Measurements from ENCODE around the gene NMNAT3. TPM values are rescaled to one million over a fixed set of nuclear protein-coding genes. Genes with fewer than 3 reads are reported as not detected.

The NMNAT3 gene
- total and polyA plus RNA-seq, 4 donors, result 1.9 to 19.7 (median 2.9) TPM

DNA sequence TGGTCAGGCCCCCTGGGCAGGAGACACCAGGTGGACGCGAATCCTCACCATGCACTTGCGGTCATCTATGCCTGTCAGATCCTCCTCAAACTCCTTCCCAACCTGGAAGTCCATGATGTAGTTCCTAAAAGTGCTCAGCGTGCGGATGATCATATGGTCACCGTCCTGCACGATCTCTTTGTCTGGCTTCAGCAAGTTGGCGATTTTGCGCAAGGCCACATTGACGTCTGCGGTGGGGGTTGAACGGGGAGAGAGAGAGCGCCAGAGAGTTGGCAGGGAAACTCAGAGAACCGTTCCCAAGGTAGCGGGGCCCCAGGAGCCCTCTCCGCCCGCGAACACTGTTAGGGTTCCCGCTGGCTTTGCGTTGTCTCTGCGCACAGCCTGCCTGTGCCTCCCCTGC is 139.0 kb downstream of the NMNAT3 start:
- Histone ChIP-seq H3K27me3 (ENCODE audit: control insufficient read depth in 4 of 4, insufficient read depth in 4 of 4, low read length in 3 of 4) (no peaks in the 10 kb centered on the region), H3K4me3 (ENCODE audit: low read depth in 1 of 3, low read length in 3 of 3) (peak overlapping the region; percentile 27 to 75 (median 56)), H3K9me3 (ENCODE audit: control insufficient read depth in 4 of 4, low read length in 3 of 4) (no peaks in the 10 kb centered on the region), H3K4me1 (ENCODE audit: control insufficient read depth in 4 of 4, insufficient read depth in 4 of 4, low read length in 3 of 4) (peaks cover 4 to 43% (median 28%) of the 10 kb centered on the region in 4 donors), H3K9ac (ENCODE audit: low read depth in 1 of 2, low read length in 2 of 2) (peak overlapping the region in 1 of 2 donors; percentile 38), H3K36me3 (ENCODE audit: control insufficient read depth in 4 of 4, insufficient read depth in 3 of 4, low read depth in 1 of 4, low read length in 3 of 4) (no peaks in the 10 kb centered on the region), H3K27ac (ENCODE audit: low read depth in 1 of 2, low read length in 2 of 2) (peak overlapping the region; percentile 77 to 79)
- 34% methylated on average over 21 of the region's 21 CpGs for WGBS
- TF ChIP-seq, protein P1, sequence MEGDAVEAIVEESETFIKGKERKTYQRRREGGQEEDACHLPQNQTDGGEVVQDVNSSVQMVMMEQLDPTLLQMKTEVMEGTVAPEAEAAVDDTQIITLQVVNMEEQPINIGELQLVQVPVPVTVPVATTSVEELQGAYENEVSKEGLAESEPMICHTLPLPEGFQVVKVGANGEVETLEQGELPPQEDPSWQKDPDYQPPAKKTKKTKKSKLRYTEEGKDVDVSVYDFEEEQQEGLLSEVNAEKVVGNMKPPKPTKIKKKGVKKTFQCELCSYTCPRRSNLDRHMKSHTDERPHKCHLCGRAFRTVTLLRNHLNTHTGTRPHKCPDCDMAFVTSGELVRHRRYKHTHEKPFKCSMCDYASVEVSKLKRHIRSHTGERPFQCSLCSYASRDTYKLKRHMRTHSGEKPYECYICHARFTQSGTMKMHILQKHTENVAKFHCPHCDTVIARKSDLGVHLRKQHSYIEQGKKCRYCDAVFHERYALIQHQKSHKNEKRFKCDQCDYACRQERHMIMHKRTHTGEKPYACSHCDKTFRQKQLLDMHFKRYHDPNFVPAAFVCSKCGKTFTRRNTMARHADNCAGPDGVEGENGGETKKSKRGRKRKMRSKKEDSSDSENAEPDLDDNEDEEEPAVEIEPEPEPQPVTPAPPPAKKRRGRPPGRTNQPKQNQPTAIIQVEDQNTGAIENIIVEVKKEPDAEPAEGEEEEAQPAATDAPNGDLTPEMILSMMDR (IDR thresholded peaks at IDR 0.05; ENCODE audit: low read depth, low read length, missing input control), result no peak
- no peak for TF ChIP-seq TAF1 (conservative IDR thresholded peaks at IDR 0.05)
- TF ChIP-seq, protein P2, sequence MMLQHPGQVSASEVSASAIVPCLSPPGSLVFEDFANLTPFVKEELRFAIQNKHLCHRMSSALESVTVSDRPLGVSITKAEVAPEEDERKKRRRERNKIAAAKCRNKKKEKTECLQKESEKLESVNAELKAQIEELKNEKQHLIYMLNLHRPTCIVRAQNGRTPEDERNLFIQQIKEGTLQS (IDR thresholded peaks at IDR 0.05), result no peak
- TF ChIP-seq EGR1 (IDR thresholded peaks at IDR 0.05; ENCODE audit: low read depth in 2 of 2), result no peak
- TF ChIP-seq, protein P3, sequence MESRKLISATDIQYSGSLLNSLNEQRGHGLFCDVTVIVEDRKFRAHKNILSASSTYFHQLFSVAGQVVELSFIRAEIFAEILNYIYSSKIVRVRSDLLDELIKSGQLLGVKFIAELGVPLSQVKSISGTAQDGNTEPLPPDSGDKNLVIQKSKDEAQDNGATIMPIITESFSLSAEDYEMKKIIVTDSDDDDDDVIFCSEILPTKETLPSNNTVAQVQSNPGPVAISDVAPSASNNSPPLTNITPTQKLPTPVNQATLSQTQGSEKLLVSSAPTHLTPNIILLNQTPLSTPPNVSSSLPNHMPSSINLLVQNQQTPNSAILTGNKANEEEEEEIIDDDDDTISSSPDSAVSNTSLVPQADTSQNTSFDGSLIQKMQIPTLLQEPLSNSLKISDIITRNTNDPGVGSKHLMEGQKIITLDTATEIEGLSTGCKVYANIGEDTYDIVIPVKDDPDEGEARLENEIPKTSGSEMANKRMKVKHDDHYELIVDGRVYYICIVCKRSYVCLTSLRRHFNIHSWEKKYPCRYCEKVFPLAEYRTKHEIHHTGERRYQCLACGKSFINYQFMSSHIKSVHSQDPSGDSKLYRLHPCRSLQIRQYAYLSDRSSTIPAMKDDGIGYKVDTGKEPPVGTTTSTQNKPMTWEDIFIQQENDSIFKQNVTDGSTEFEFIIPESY (IDR thresholded peaks at IDR 0.05), result no peak
- TF ChIP-seq FOXA1 (IDR thresholded peaks at IDR 0.05), result no peak
- TF ChIP-seq FOXA2 (IDR thresholded peaks at IDR 0.05), result no peak
- TF ChIP-seq SP1 (IDR thresholded peaks at IDR 0.05), result no peak
- no peak for TF ChIP-seq YY1 (IDR thresholded peaks at IDR 0.05)
- TF ChIP-seq GABPA (IDR thresholded peaks at IDR 0.05 in 1 of 2, conservative IDR thresholded peaks at IDR 0.05 in 1 of 2), result no peak
- DNase-seq (ENCODE audit: low spot score), result no peak

DNA sequence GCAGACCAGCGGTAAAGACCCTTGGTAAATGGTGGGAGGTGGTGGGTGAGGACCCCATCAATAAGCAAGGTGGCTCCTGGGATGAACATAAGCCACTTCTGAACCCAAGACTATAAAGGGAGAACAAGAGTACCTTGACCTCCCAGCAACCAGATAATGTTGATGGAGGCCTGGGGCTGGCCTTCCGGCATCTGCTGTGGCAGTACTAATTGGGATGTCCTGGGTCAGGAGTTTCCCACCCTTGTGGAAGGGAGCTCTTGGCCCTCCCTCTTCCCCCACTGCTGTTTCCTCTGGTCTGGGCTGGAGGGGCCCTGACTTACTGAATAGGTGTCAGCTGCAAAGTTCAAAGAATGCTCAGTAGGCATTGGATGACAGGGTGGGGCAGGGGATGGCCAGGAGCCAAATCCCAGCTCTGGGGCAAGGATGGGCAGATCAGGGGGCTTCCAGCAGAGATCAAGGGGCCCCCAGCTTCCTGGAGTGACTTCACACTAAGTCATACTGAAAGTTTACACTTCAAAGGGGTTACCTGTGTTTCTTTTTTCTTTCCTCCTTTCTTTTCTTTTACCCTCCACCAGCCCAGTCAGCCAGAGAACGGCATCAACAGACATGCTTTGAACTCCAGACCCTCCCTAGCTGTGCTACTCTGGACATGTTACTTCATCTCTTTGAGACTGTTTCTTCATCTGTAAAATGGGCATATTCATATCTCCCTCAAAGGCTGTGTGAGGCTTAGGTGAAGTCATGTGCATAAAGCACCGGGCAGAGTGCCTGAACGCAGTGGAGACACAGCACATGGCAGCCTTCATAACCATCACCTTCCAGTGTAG is 139.8 kb downstream of the NMNAT3 start:
- no peak overlapping the region for H3K4me3 ChIP-seq (ENCODE audit: low read depth in 1 of 3, low read length in 3 of 3)
- H3K9me3 ChIP-seq (ENCODE audit: control insufficient read depth in 4 of 4, low read length in 3 of 4), result no peaks in the 10 kb centered on the region
- 85% methylated on average over 5 of the region's 5 CpGs for WGBS
- peaks cover 4 to 45% (median 30%) of the 10 kb centered on the region in 4 donors for H3K4me1 ChIP-seq (ENCODE audit: control insufficient read depth in 4 of 4, insufficient read depth in 4 of 4, low read length in 3 of 4)
- peak overlapping the region; percentile 77 to 79 for H3K27ac ChIP-seq (ENCODE audit: low read depth in 1 of 2, low read length in 2 of 2)
- H3K9ac ChIP-seq (ENCODE audit: low read depth in 1 of 2, low read length in 2 of 2), result no peak overlapping the region
- no peaks in the 10 kb centered on the region for H3K27me3 ChIP-seq (ENCODE audit: control insufficient read depth in 4 of 4, insufficient read depth in 4 of 4, low read length in 3 of 4)
- H3K36me3 ChIP-seq (ENCODE audit: control insufficient read depth in 4 of 4, insufficient read depth in 3 of 4, low read depth in 1 of 4, low read length in 3 of 4), result no peaks in the 10 kb centered on the region
- no peak for DNase-seq (ENCODE audit: low spot score)
- TF ChIP-seq GABPA (IDR thresholded peaks at IDR 0.05 in 1 of 2, conservative IDR thresholded peaks at IDR 0.05 in 1 of 2) (no peak), RXRA (IDR thresholded peaks at IDR 0.05) (peak; percentile 43 to 55), NR2F2 (IDR thresholded peaks at IDR 0.05) (peak; percentile 85)
- TF ChIP-seq, protein P3 (IDR thresholded peaks at IDR 0.05), result no peak
